ENCODE data around the gene DYNLL1.
"Not testable (repeated sequence)": the region's sequence is repeated elsewhere in the genome, so short reads cannot be mapped to it uniquely, and the experiment has no call there.

Gene DYNLL1

DNA sequence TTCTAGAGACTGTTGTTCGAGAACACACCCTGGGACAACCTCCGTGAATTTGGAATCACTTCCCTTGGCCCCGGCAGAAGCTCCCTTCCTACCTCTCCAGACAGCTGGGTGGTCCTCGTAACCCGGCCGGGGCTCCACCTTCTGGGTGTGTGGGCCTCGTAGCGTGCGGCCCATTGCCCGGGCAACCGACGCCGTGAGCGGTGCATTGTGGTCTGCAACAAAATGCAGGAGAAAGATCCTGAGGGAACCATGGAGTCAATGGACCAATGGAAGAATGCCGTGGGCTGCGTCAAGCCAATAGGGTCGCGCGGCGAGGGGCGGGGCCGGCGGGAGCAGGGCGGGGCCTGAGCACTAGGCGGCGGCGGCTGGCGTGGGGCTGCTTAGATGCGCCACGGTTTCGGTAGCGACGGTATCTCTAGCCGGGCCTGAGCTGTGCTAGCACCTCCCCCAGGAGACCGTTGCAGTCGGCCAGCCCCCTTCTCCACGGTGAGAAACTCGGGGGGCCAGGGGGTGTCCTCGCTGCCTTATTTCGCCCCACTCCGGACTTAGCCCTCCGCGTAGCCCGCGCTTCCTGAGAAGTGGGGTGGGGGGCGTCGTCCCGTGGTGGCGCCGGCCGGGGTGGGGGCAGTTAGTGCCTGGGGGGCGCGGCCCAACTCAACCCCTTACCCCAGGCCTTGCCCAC lies at the start of gene DYNLL1:
TSS of gene DYNLL1 (plus strand) at position 383 of the 682 bp plus-strand sequence. CDS start 309 bp downstream, outside the sequence.
- H2AFZ ChIP-seq (ENCODE audit: low read depth, low read length), result no peak within 1 kb of the TSS
- no peaks in the 10 kb centered on the region for H3K27me3 ChIP-seq (ENCODE audit: insufficient read depth, low read length)
- H3K4me1 ChIP-seq (ENCODE audit: insufficient read depth, low read length), result peaks cover 24% of the 10 kb centered on the region
- peaks cover 33% of the 10 kb centered on the region for H3K36me3 ChIP-seq (ENCODE audit: insufficient read depth, low read length)
- no peaks in the 10 kb centered on the region for H3K9me3 ChIP-seq (ENCODE audit: low read length)
- peak within 1 kb of the TSS; percentile 87 for H3K4me3 ChIP-seq (ENCODE audit: low read length)

- Histone ChIP-seq H2AFZ (ENCODE audit: low read depth, low read length) (peak overlapping the region; percentile 33), H3K36me3 (ENCODE audit: insufficient read depth, low read length) (peaks cover 44% of the 10 kb centered on the region), H3K4me3 (ENCODE audit: low read length) (peak overlapping the region; percentile 91), H3K4me1 (ENCODE audit: insufficient read depth, low read length) (peaks cover 26% of the 10 kb centered on the region)
- H3K27me3 ChIP-seq (ENCODE audit: insufficient read depth, low read length); H3K9me3 ChIP-seq (ENCODE audit: low read length): not testable (repeated sequence)
Observed at GRCh38 chr12:120446844-120447178, 49.1 kb upstream of the DYNLL1 start.

- Histone ChIP-seq H3K27me3 (ENCODE audit: insufficient read depth, low read length) (no peaks in the 10 kb centered on the region), H3K4me3 (ENCODE audit: low read length) (no peak overlapping the region), H3K4me1 (ENCODE audit: insufficient read depth, low read length) (peaks cover 26% of the 10 kb centered on the region), H3K36me3 (ENCODE audit: insufficient read depth, low read length) (peaks cover 42% of the 10 kb centered on the region), H2AFZ (ENCODE audit: low read depth, low read length) (no peak overlapping the region), H3K9me3 (ENCODE audit: low read length) (no peaks in the 10 kb centered on the region)
Observed at GRCh38 chr12:120447992-120448391, 47.9 kb upstream of the DYNLL1 start.

GRCh38 chr12:120452524-120452923 lies 43.4 kb upstream of the DYNLL1 start:
- peaks cover 51% of the 10 kb centered on the region for H3K36me3 ChIP-seq (ENCODE audit: insufficient read depth, low read length)
- not testable (repeated sequence) for H2AFZ ChIP-seq (ENCODE audit: low read depth, low read length); H3K4me1 ChIP-seq (ENCODE audit: insufficient read depth, low read length); H3K4me3 ChIP-seq (ENCODE audit: low read length); H3K27me3 ChIP-seq (ENCODE audit: insufficient read depth, low read length); H3K9me3 ChIP-seq (ENCODE audit: low read length)

DNA sequence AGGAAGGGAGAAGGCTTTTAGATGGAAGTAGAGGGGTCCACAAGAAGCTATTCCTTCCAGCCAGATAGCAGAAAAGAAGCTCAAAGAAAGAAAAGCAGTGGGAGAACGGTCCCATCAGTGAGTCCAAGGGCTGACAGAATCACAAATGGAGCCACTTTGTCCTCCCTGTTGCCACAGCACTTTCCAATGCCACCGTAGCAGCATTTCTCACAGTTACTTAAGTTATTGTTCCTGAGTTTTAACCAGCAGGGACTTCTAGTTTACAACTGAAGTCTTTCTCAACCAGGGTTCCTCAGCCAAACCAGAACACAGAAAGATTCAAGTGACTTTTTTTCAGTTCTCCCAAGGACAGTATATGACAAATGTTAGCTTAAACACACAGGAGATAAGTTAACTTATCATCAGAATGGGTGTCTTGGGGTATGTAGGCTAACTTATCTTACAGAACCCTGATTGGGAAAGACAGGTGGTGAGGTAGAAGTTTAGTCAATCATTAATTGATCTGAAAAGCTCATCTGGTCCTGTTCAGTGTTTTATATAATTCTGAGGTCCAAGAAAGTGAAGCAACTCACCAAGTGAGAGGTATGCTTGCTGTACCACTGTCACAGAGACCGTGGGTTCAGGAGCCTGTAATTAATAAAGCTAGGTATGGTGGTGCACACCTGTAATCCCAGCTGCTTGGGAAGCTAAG lies 42.7 kb upstream of the DYNLL1 start:
- no peak overlapping the region for H3K4me3 ChIP-seq (ENCODE audit: low read length)
- no peaks in the 10 kb centered on the region for H3K27me3 ChIP-seq (ENCODE audit: insufficient read depth, low read length)
- no peak overlapping the region for H2AFZ ChIP-seq (ENCODE audit: low read depth, low read length)
- H3K36me3 ChIP-seq (ENCODE audit: insufficient read depth, low read length), result peaks cover 49% of the 10 kb centered on the region
- H3K9me3 ChIP-seq (ENCODE audit: low read length), result no peaks in the 10 kb centered on the region
- no peaks in the 10 kb centered on the region for H3K4me1 ChIP-seq (ENCODE audit: insufficient read depth, low read length)

GRCh38 chr12:120453977-120454376 lies 41.9 kb upstream of the DYNLL1 start:
- H3K27me3 ChIP-seq (ENCODE audit: insufficient read depth, low read length), result no peaks in the 10 kb centered on the region
- H3K36me3 ChIP-seq (ENCODE audit: insufficient read depth, low read length), result peaks cover 56% of the 10 kb centered on the region
- no peak overlapping the region for H2AFZ ChIP-seq (ENCODE audit: low read depth, low read length)
- H3K4me3 ChIP-seq (ENCODE audit: low read length), result no peak overlapping the region
- H3K9me3 ChIP-seq (ENCODE audit: low read length), result no peaks in the 10 kb centered on the region
- H3K4me1 ChIP-seq (ENCODE audit: insufficient read depth, low read length), result no peaks in the 10 kb centered on the region

- Histone ChIP-seq H3K36me3 (ENCODE audit: insufficient read depth, low read length) (peaks cover 59% of the 10 kb centered on the region), H3K4me3 (ENCODE audit: low read length) (no peak overlapping the region), H2AFZ (ENCODE audit: low read depth, low read length) (no peak overlapping the region), H3K27me3 (ENCODE audit: insufficient read depth, low read length) (no peaks in the 10 kb centered on the region), H3K4me1 (ENCODE audit: insufficient read depth, low read length) (no peaks in the 10 kb centered on the region), H3K9me3 (ENCODE audit: low read length) (no peaks in the 10 kb centered on the region)
Observed at GRCh38 chr12:120455302-120455701, 40.6 kb upstream of the DYNLL1 start.

GRCh38 chr12:120457133-120457532 lies 38.8 kb upstream of the DYNLL1 start:
- Histone ChIP-seq H3K36me3 (ENCODE audit: insufficient read depth, low read length) (peaks cover 71% of the 10 kb centered on the region), H3K27me3 (ENCODE audit: insufficient read depth, low read length) (no peaks in the 10 kb centered on the region), H2AFZ (ENCODE audit: low read depth, low read length) (no peak overlapping the region), H3K9me3 (ENCODE audit: low read length) (no peaks in the 10 kb centered on the region), H3K4me1 (ENCODE audit: insufficient read depth, low read length) (no peaks in the 10 kb centered on the region), H3K4me3 (ENCODE audit: low read length) (no peak overlapping the region)

GRCh38 chr12:120460157-120460556 lies 35.8 kb upstream of the DYNLL1 start:
- H3K36me3 ChIP-seq (ENCODE audit: insufficient read depth, low read length), result peaks cover 84% of the 10 kb centered on the region
- H3K9me3 ChIP-seq (ENCODE audit: low read length), result no peaks in the 10 kb centered on the region
- no peaks in the 10 kb centered on the region for H3K27me3 ChIP-seq (ENCODE audit: insufficient read depth, low read length)
- no peaks in the 10 kb centered on the region for H3K4me1 ChIP-seq (ENCODE audit: insufficient read depth, low read length)
- H3K4me3 ChIP-seq (ENCODE audit: low read length), result no peak overlapping the region
- no peak overlapping the region for H2AFZ ChIP-seq (ENCODE audit: low read depth, low read length)

GRCh38 chr12:120462099-120462640 lies 33.7 kb upstream of the DYNLL1 start:
- no peak overlapping the region for H3K4me3 ChIP-seq (ENCODE audit: low read length)
- no peak overlapping the region for H2AFZ ChIP-seq (ENCODE audit: low read depth, low read length)
- H3K36me3 ChIP-seq (ENCODE audit: insufficient read depth, low read length), result peaks cover 88% of the 10 kb centered on the region
- H3K27me3 ChIP-seq (ENCODE audit: insufficient read depth, low read length), result no peaks in the 10 kb centered on the region
- no peaks in the 10 kb centered on the region for H3K9me3 ChIP-seq (ENCODE audit: low read length)
- H3K4me1 ChIP-seq (ENCODE audit: insufficient read depth, low read length), result peaks cover 13% of the 10 kb centered on the region

- Histone ChIP-seq H3K36me3 (ENCODE audit: insufficient read depth, low read length) (peaks cover 83% of the 10 kb centered on the region), H3K4me1 (ENCODE audit: insufficient read depth, low read length) (peaks cover 20% of the 10 kb centered on the region), H3K4me3 (ENCODE audit: low read length) (no peak overlapping the region), H3K9me3 (ENCODE audit: low read length) (no peaks in the 10 kb centered on the region), H2AFZ (ENCODE audit: low read depth, low read length) (no peak overlapping the region), H3K27me3 (ENCODE audit: insufficient read depth, low read length) (no peaks in the 10 kb centered on the region)
Observed at GRCh38 chr12:120463712-120464111, 32.2 kb upstream of the DYNLL1 start.

- Histone ChIP-seq H3K27me3 (ENCODE audit: insufficient read depth, low read length) (no peaks in the 10 kb centered on the region), H3K4me1 (ENCODE audit: insufficient read depth, low read length) (peaks cover 20% of the 10 kb centered on the region), H2AFZ (ENCODE audit: low read depth, low read length) (no peak overlapping the region), H3K4me3 (ENCODE audit: low read length) (no peak overlapping the region), H3K9me3 (ENCODE audit: low read length) (no peaks in the 10 kb centered on the region), H3K36me3 (ENCODE audit: insufficient read depth, low read length) (peaks cover 66% of the 10 kb centered on the region)
Observed at GRCh38 chr12:120465756-120466155, 30.2 kb upstream of the DYNLL1 start.

GRCh38 chr12:120466560-120467315 lies 29.2 kb upstream of the DYNLL1 start:
- peaks cover 57% of the 10 kb centered on the region for H3K36me3 ChIP-seq (ENCODE audit: insufficient read depth, low read length)
- H2AFZ ChIP-seq (ENCODE audit: low read depth, low read length), result no peak overlapping the region
- peaks cover 20% of the 10 kb centered on the region for H3K4me1 ChIP-seq (ENCODE audit: insufficient read depth, low read length)
- no peak overlapping the region for H3K4me3 ChIP-seq (ENCODE audit: low read length)
- no peaks in the 10 kb centered on the region for H3K27me3 ChIP-seq (ENCODE audit: insufficient read depth, low read length)
- no peaks in the 10 kb centered on the region for H3K9me3 ChIP-seq (ENCODE audit: low read length)
